Activated CD8-positive, alpha-beta memory T cell treated with anti-CD3 and anti-CD28 coated beads, Interleukin-2, amount 10 ng/mL, durations not matched to agents 7 days and 5 days (primary cell): ENCODE results near the gene GALP. TPM values are rescaled to one million over a fixed set of nuclear protein-coding genes. Genes with fewer than 3 reads are reported as not detected.
"Not testable (repeated sequence)": the region's sequence is repeated elsewhere in the genome, so short reads cannot be mapped to it uniquely, and the experiment has no call there.

Source experiments
- ATAC-seq: fragments of 150-1000 bp; cut with Tn5 transposase; one replicate; pipeline ENCODE4 v1.10.0; 2021; ENCODE audit warnings: moderate library complexity
- CTCF ChIA-PET: fragments of 350-600 bp; sonication (Branson Sonifier 250); formaldehyde crosslinking; loops from one replicate; lab custom pipeline; 2021; ENCODE audit warnings: antibody characterized with exemption; lab: Charles Lee
- DNase-seq: peaks from one replicate; pipeline ENCODE4 v3.0.0-alpha.2; 2020
- H3K27ac Mint-ChIP-seq: one replicate; pipeline ENCODE4 v1.8.0; 2021; ENCODE audit warnings: mild to moderate bottlenecking, mixed read lengths
- H3K27me3 Mint-ChIP-seq: one replicate; pipeline ENCODE4 v1.8.0; 2021; ENCODE audit warnings: mixed read lengths
- H3K36me3 Mint-ChIP-seq: one replicate; pipeline ENCODE4 v1.8.0; 2021; ENCODE audit warnings: mild to moderate bottlenecking, mixed read lengths
- H3K4me1 Mint-ChIP-seq: one replicate; pipeline ENCODE4 v1.8.0; 2021; ENCODE audit warnings: mixed read lengths
- H3K4me3 Mint-ChIP-seq: one replicate; pipeline ENCODE4 v1.8.0; 2021; ENCODE audit warnings: mild to moderate bottlenecking, moderate library complexity, mixed read lengths
- H3K9me3 Mint-ChIP-seq: one replicate; pipeline ENCODE4 v1.8.0; 2022; ENCODE audit warnings: low read depth, mixed read lengths
- total RNA-seq, 2 experiments: library from RNA; stranded (reverse); gene quantifications; one replicate each; pipeline ENCODE4 v1.2.3, GENCODE V29; 2021

The GALP gene
- total RNA-seq, 2 experiments from 2014 or later = not detected

DNA sequence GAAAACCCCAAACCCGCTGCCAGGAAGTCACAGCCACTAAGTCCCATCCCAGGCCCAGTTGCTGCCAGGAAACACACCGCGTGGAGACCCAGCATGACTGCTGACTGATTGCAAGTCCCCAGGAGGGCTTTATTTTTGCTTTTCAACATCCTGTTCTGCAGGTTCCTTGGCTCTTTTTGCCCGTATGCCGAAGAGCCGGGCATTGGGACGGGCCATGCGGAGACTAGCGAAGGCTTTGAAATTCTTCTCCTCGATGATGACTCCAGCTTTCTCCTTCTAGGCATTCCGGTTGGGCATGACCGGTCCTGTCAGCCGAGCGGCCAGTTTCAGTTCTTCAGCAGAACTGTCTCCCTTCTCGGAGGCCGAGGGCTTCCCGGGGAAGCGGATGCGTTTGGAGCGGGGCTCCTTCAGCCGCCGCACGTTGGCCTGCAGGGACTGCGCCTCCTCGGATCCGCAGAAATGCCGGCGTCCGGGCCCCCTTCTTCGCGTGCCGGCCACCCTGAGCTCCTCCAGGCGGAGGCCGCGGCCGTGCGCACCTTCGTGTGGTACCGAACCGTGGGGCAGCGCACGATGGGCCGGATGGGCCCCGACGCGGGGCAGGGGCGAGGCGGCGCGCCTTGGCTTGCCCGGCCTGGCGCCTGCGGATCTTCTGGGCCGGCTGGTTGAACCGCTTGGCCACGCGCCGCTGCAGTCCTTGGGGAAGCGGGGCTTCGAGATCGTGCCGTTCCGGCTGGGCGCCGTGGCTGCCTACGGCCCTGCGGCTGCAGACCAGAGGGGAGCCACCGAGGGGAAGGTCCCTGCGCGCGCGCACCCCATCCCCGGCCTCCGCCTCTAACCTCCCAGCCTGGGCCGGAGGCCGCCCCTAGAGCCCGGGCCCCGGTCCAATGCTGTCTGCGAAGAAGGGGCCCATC is 41.5 kb downstream of the GALP start:
- DNase-seq (no peak), ATAC-seq (no peak)
- CTCF ChIA-PET = no interaction called here
- Mint-ChIP-seq H3K36me3 (peaks cover 2% of the 10 kb centered on the region), H3K9me3 (no peaks in the 10 kb centered on the region), H3K27ac (no peak overlapping the region), H3K27me3 (peaks cover 17% of the 10 kb centered on the region), H3K4me1 (peaks cover 5% of the 10 kb centered on the region), H3K4me3 (peak overlapping the region; percentile 32)

DNA sequence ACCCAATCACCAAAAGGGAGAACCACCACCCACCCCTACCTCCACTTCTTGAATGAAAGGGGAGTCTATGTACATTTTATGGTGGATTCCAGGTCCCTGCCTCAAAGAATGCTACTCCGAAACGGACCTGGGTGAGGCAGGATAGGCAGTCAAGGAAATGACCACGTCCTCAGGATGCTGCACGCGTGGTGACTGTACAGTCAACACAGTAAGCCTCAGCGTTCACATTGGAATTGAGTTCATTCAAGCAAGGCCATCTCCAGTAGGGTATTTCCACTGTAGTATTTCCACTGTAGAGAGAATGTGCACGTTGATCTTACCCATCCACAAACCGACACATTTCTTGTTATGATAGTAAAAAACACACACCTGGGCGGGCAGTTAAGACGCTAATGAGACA is 43.2 kb downstream of the GALP start:
- no peak overlapping the region for H3K27ac Mint-ChIP-seq
- no peak overlapping the region for H3K4me3 Mint-ChIP-seq
- peaks cover 17% of the 10 kb centered on the region for H3K27me3 Mint-ChIP-seq
- H3K9me3 Mint-ChIP-seq = no peaks in the 10 kb centered on the region
- CTCF ChIA-PET = no interaction called here
- H3K4me1 Mint-ChIP-seq = peaks cover 5% of the 10 kb centered on the region
- H3K36me3 Mint-ChIP-seq = peaks cover 2% of the 10 kb centered on the region
- DNase-seq = no peak
- ATAC-seq = no peak

DNA sequence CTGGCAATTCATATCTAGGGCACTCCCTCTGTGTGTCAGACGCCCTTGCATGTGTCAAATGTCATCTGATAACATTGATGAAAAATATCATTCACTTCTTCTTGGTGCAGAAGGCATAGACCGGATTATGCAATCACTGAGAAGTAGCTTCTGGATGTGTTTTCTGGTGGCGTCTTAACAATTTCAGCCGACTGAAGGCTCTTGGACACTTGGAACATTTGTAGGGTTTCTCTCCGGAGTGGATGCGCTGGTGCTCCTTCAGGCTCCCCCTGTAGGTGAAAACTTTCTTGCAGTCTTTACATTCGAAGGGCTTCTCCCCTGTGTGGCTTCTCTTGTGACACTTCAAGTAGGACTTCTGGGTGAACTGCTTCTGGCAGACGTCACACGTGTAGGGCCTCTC is 45.6 kb downstream of the GALP start:
- H3K27ac Mint-ChIP-seq, H3K4me3 Mint-ChIP-seq, ATAC-seq, H3K4me1 Mint-ChIP-seq, DNase-seq, H3K36me3 Mint-ChIP-seq, H3K9me3 Mint-ChIP-seq: not testable (repeated sequence)
- CTCF ChIA-PET = interaction anchor here (0.8 to 1.1 kb wide), 2 partner anchors 32 to 42 kb away, joined by 3 read pairs; no protein-coding TSS in a partner anchor
- H3K27me3 Mint-ChIP-seq = peaks cover 12% of the 10 kb centered on the region

DNA sequence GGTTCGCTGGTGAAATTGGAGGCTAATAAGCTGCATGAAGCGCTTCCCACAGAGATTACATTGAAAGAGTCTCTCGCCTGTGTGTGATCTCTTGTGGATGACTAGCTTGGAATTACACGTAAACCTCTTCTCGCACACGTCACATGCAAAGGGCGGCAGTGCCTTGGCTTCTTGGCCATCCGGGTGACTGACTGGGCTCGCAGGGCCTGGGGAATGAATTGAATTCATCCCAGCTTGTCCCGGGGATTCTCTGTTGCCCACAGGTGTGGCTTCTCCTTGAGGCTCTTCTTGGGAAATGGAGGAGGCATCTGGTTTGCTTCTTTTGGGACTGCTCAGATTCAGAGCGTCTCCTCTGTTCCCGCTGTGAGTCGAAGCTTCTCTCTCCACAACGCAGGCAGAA is 46.0 kb downstream of the GALP start:
- Mint-ChIP-seq H3K4me1 (peaks cover 5% of the 10 kb centered on the region), H3K27ac (no peak overlapping the region), H3K27me3 (peaks cover 10% of the 10 kb centered on the region), H3K36me3 (peaks cover 2% of the 10 kb centered on the region), H3K9me3 (no peaks in the 10 kb centered on the region), H3K4me3 (no peak overlapping the region)
- DNase-seq (no peak), ATAC-seq (no peak)
- CTCF ChIA-PET = interaction anchor here (0.8 to 1.1 kb wide), 2 partner anchors 31 to 42 kb away, joined by 3 read pairs; no protein-coding TSS in a partner anchor

DNA sequence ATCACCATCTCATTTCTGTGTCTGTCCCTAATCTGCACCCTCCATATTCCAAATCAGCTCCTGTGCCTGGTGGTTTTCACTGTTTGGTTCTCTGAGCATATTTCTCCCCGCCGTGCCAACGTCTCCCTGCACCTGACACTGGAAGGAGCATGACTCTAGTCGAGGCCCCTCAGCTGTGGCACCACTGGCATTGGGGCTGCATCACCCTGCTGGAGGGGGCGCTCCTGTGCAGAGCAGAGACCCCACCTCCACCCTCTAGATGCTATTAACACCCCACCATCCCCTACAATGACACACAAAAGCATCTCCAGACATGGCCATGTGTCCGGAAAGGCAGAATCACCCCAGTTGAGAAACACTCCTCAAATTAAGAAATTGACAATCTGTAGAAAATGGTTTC is 47.1 kb downstream of the GALP start:
- Mint-ChIP-seq H3K9me3 (no peaks in the 10 kb centered on the region), H3K4me3 (no peak overlapping the region), H3K27ac (no peak overlapping the region), H3K27me3 (peaks cover 5% of the 10 kb centered on the region), H3K36me3 (peaks cover 2% of the 10 kb centered on the region), H3K4me1 (peaks cover 2% of the 10 kb centered on the region)
- no peak for DNase-seq
- CTCF ChIA-PET = no interaction called here
- ATAC-seq = no peak

DNA sequence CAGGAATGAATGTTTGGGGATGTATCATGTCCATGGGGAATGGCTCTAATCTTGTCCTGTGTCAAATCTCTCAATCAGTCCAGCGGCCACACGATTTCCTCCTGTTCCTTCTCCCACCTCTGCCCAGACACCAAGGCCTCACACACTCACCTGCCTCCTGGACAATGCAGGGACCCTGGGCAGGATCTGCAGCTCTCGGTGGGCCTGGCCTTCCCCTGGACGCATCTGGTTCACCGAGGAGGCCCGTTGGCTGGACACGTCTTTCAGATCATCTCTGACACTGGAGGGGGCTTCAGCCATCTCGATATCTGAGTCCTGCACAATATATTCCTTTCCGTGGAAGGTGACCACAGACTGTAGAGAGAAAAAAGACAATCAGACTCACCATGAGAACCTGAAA is 47.7 kb downstream of the GALP start:
- DNase-seq = no peak
- H3K27ac Mint-ChIP-seq = no peak overlapping the region

More for the DNA sequence above, 47.7 kb downstream of the GALP start:
- CTCF ChIA-PET = no interaction called here
- peaks cover 2% of the 10 kb centered on the region for H3K27me3 Mint-ChIP-seq
- no peaks in the 10 kb centered on the region for H3K4me1 Mint-ChIP-seq
- H3K4me3 Mint-ChIP-seq = no peak overlapping the region
- H3K36me3 Mint-ChIP-seq = no peaks in the 10 kb centered on the region
- no peak for ATAC-seq
- H3K9me3 Mint-ChIP-seq = no peaks in the 10 kb centered on the region

Other genes with a start within 250 kb of the GALP start
- not detected for gene NLRP13, start 243.7 kb upstream of the GALP start, total RNA-seq
- gene NLRP8, start 228.2 kb upstream of the GALP start, total RNA-seq = not detected
- not detected for gene NLRP5, start 189.2 kb upstream of the GALP start, total RNA-seq
- 10 to 100 TPM; 34.7 to 36.7 TPM for gene ZNF787, start 54.7 kb upstream of the GALP start, total RNA-seq
- gene ZNF444, start 34.7 kb upstream of the GALP start, total RNA-seq = 10 to 100 TPM; 29.3 to 32.5 TPM
- gene ZSCAN5B, start 21.8 kb downstream of the GALP start, total RNA-seq = not detected
- not detected for gene ZSCAN5C, start 26.3 kb downstream of the GALP start, total RNA-seq
- under 1 TPM in 1 of 2 experiments, not detected in 1; 0.67 TPM for gene EDDM13, start 96.7 kb downstream of the GALP start, total RNA-seq
- gene ZSCAN5A, start 138.8 kb downstream of the GALP start, total RNA-seq = 1 to 10 TPM; 5.9 to 8.6 TPM
- gene ZNF582, start 217.5 kb downstream of the GALP start, total RNA-seq = 1 to 10 TPM; 1.9 to 3.3 TPM
- gene ZNF583, start 228.3 kb downstream of the GALP start, total RNA-seq = 1 to 10 TPM; 3.5 to 3.6 TPM